Peyer's patch (tissue), 4 donors: ENCODE results near the gene LIN7B. TPM values are rescaled to one million over a fixed set of nuclear protein-coding genes. Genes with fewer than 3 reads are reported as not detected.

Source experiments
- DNase-seq, 3 donors: peaks; one replicate each; pipeline ENCODE4 v3.0.0-alpha.2; 2017 to 2019
- H3K27ac ChIP-seq, 4 donors: fragments of 200-600 bp; sonication (generic); one replicate each; pipeline ENCODE4 v1.5.1; 2016 to 2019
- H3K27me3 ChIP-seq, 2 donors: fragments of 200-600 bp; sonication (generic); one replicate each; pipeline ENCODE4 v1.5.1; 2019
- H3K36me3 ChIP-seq, 3 donors: fragments of 200-600 bp; sonication (generic); one replicate each; pipeline ENCODE4 v1.5.1; 2016 to 2019
- H3K4me1 ChIP-seq, 4 donors: fragments of 200-600 bp; sonication (generic); one replicate each; pipeline ENCODE4 v1.5.1; 2016 to 2019
- H3K4me3 ChIP-seq, 4 donors: fragments of 200-600 bp; sonication (generic); 1 replicate in 3 of 4; 2 replicates in 1 of 4; pipeline ENCODE4 v1.5.1; 2016 to 2019; ENCODE audit warnings: mild to moderate bottlenecking in 1 of 4
- H3K9me3 ChIP-seq, 4 donors: fragments of 200-600 bp; sonication (generic); one replicate each; pipeline ENCODE4 v1.5.1; 2016 to 2019; ENCODE audit warnings: mild to moderate bottlenecking in 1 of 4
- CTCF ChIP-seq, 6 experiments: fragments of 450-650 bp in 4 of 6; fragments of 200-600 bp in 2 of 6; sonication (generic) in 1 of 6; IDR thresholded peaks; one replicate each; pipeline ENCODE4 v1.5.1; 2017 to 2019; ENCODE audit warnings: antibody characterized with exemption in 6 of 6, mild to moderate bottlenecking in 3 of 6, moderate library complexity in 1 of 6
- POLR2A ChIP-seq, 2 donors: fragments of 450-650 bp; IDR thresholded peaks; one replicate each; pipeline ENCODE4 v1.5.1; 2017; ENCODE audit warnings: antibody characterized with exemption in 2 of 2, mild to moderate bottlenecking in 2 of 2, moderate library complexity in 2 of 2
- total RNA-seq, 4 donors: library from RNA; depleted of rRNA; stranded (reverse); fragments of >200 nt; gene quantifications; one replicate each; pipeline ENCODE4 v1.1.0, GENCODE V29; 2016

LIN7B gene
- total RNA-seq, 4 donors from 2014 or later, result 13.5 to 29.4 (median 18.0) TPM; not detected in 1

GRCh38 chr19:49111218-49111998 is 2.8 kb upstream of the LIN7B start:
- no peak overlapping the region for H3K27ac ChIP-seq
- H3K27me3 ChIP-seq, result no peaks in the 10 kb centered on the region
- H3K4me1 ChIP-seq, result peaks cover 0 to 14% (median 9%) of the 10 kb centered on the region in 4 donors
- no peaks in the 10 kb centered on the region for H3K9me3 ChIP-seq
- peaks cover 0 to 29% (median 0%) of the 10 kb centered on the region in 3 donors for H3K36me3 ChIP-seq
- no peak for DNase-seq
- no peak for TF ChIP-seq POLR2A (IDR thresholded peaks at IDR 0.05)
- TF ChIP-seq CTCF (IDR thresholded peaks at IDR 0.05), result no peak
- H3K4me3 ChIP-seq, result no peak overlapping the region

GRCh38 chr19:49114630-49115363 is 627 bp downstream of the LIN7B start:
- Histone ChIP-seq H3K4me3 (peak overlapping the region; percentile 77 to 94 (median 89)), H3K9me3 (no peaks in the 10 kb centered on the region), H3K36me3 (no peaks in the 10 kb centered on the region), H3K27me3 (no peaks in the 10 kb centered on the region), H3K27ac (peak overlapping the region; percentile 63 to 87 (median 77)), H3K4me1 (peaks cover 2 to 32% (median 18%) of the 10 kb centered on the region in 4 donors)
- peak; percentile 57 to 81 (median 76) for DNase-seq
- TF ChIP-seq POLR2A (IDR thresholded peaks at IDR 0.05), result peak in 1 of 2 donors; percentile 19
- no peak for TF ChIP-seq CTCF (IDR thresholded peaks at IDR 0.05)

GRCh38 chr19:49116544-49116943 is 2.4 kb downstream of the LIN7B start:
- DNase-seq, result peak in 1 of 3 donors; percentile 62
- Histone ChIP-seq H3K27ac (no peak overlapping the region), H3K9me3 (no peaks in the 10 kb centered on the region), H3K4me3 (no peak overlapping the region), H3K36me3 (no peaks in the 10 kb centered on the region), H3K4me1 (peaks cover 2 to 39% (median 21%) of the 10 kb centered on the region in 4 donors), H3K27me3 (no peaks in the 10 kb centered on the region)
- no peak for TF ChIP-seq CTCF (IDR thresholded peaks at IDR 0.05)
- no peak for TF ChIP-seq POLR2A (IDR thresholded peaks at IDR 0.05)

- TF ChIP-seq POLR2A (IDR thresholded peaks at IDR 0.05) (no peak), CTCF (IDR thresholded peaks at IDR 0.05) (no peak)
- DNase-seq, result peak in 1 of 3 donors; percentile 54
- H3K4me3 ChIP-seq, result peak overlapping the region; percentile 56 to 84 (median 64)
- no peaks in the 10 kb centered on the region for H3K36me3 ChIP-seq
- peaks cover 2 to 39% (median 21%) of the 10 kb centered on the region in 4 donors for H3K4me1 ChIP-seq
- H3K9me3 ChIP-seq, result no peaks in the 10 kb centered on the region
- no peaks in the 10 kb centered on the region for H3K27me3 ChIP-seq
- H3K27ac ChIP-seq, result peak overlapping the region; percentile 95 to 100 (median 96)
These were observed 3.8 kb downstream of the LIN7B start for GRCh38 chr19:49117677-49118564.
